OCI-LY7 (cell line): ENCODE results near the gene PPFIBP1.

Experiments
- CTCF ChIP-seq: fragments of 200-600 bp; sonication (generic); conservative IDR thresholded peaks from 2 replicates; pipeline ENCODE4 v1.5.1; 2014; ENCODE audit warnings: mild to moderate bottlenecking, antibody characterized with exemption, low read length, moderate library complexity, mixed read lengths
- EZH2phosphoT487 ChIP-seq: fragments of 200-600 bp; sonication (generic); IDR thresholded peaks from 2 replicates; pipeline ENCODE4 v1.6.1; 2018; ENCODE audit warnings: low read depth, borderline replicate concordance, mild to moderate bottlenecking, mixed run types, antibody characterized with exemption, low read length, moderate library complexity, mixed read lengths

- TF ChIP-seq CTCF (no peak), EZH2phosphoT487 (no peak)
These were observed 122.1 kb downstream of the PPFIBP1 start for GRCh38 chr12:27646149-27646548.
